Sciatic nerve (tissue), 2 donors: ENCODE measurements around the gene TSPAN11. TPM values are rescaled to one million over a fixed set of nuclear protein-coding genes. Genes with fewer than 3 reads are reported as not detected.
"Not testable (repeated sequence)": the region's sequence is repeated elsewhere in the genome, so short reads cannot be mapped to it uniquely, and the experiment has no call there.

Source experiments
- ATAC-seq: fragments of 200-7000 bp; cut with Tn5 transposase; one replicate; pipeline ENCODE4 v1.9.1; 2020; ENCODE audit warnings: mild to moderate bottlenecking, moderate library complexity
- DNase-seq: peaks from one replicate; pipeline ENCODE4 v3.0.0-alpha.2; 2020; ENCODE audit warnings: low spot score
- intact Hi-C: fragments of 100-400 bp; cut with DNase I; formaldehyde crosslinking; loops from one replicate; pipeline ENCODE4 v1.14.2; 2022
- total RNA-seq: library from RNA; stranded (reverse); fragmentation: NEBNext Ultra II Directional; extraction: Animal tissue kit (Norgen Biotek cat#: 25700); gene quantifications from one replicate; pipeline ENCODE4 v1.2.1, GENCODE V29; 2021
- donor health status: DM: no; HTN: no; CAD: no.
- donor health status: DM: no; HTN: no; CAD: no.

Gene TSPAN11
- 29.7 TPM for total RNA-seq

- intact Hi-C loops = no loop called here
- DNase-seq = peak; percentile 69
- ATAC-seq = peak; percentile 50
These were observed at the start of gene TSPAN11 for GRCh38 chr12:30926243-30927221. TSS of gene TSPAN11 (plus strand) at chr12:30926748. CDS start at chr12:30953992, 27,244 bp downstream.

GRCh38 chr12:30877105-30877875 lies 49.3 kb upstream of the TSPAN11 start:
- intact Hi-C loops = no loop called here
- no peak for ATAC-seq

GRCh38 chr12:30878024-30878423 lies 48.5 kb upstream of the TSPAN11 start:
- intact Hi-C loops = no loop called here
- DNase-seq (no peak), ATAC-seq (no peak)

More at GRCh38 chr12:30877105-30877875, 49.3 kb upstream of the TSPAN11 start:
- no peak for DNase-seq

GRCh38 chr12:30880061-30880460 lies 46.5 kb upstream of the TSPAN11 start:
- DNase-seq = no peak
- ATAC-seq = peak; percentile 76
- intact Hi-C loops = no loop called here

GRCh38 chr12:30880813-30881212 lies 45.7 kb upstream of the TSPAN11 start:
- intact Hi-C loops = no loop called here
- DNase-seq = no peak
- no peak for ATAC-seq

GRCh38 chr12:30882706-30883105 lies 43.8 kb upstream of the TSPAN11 start:
- ATAC-seq = no peak

GRCh38 chr12:30884799-30885198 lies 41.7 kb upstream of the TSPAN11 start:
- intact Hi-C loops = no loop called here
- ATAC-seq (no peak), DNase-seq (no peak)

More at GRCh38 chr12:30882706-30883105, 43.8 kb upstream of the TSPAN11 start:
- intact Hi-C loops = no loop called here
- DNase-seq = no peak

- intact Hi-C loops = no loop called here
- ATAC-seq (no peak), DNase-seq (no peak)
These were observed 41.2 kb upstream of the TSPAN11 start for GRCh38 chr12:30885321-30885720.

- no peak for ATAC-seq
- intact Hi-C loops = no loop called here
- DNase-seq = no peak
These were observed 39.3 kb upstream of the TSPAN11 start for GRCh38 chr12:30887226-30887625.

GRCh38 chr12:30888241-30888640 lies 38.3 kb upstream of the TSPAN11 start:
- DNase-seq = no peak
- no peak for ATAC-seq
- intact Hi-C loops = no loop called here

- intact Hi-C loops, DNase-seq, ATAC-seq: not testable (repeated sequence)
These were observed 32.0 kb upstream of the TSPAN11 start for GRCh38 chr12:30894531-30894930.

GRCh38 chr12:30896461-30896860 lies 30.1 kb upstream of the TSPAN11 start:
- ATAC-seq = peak; percentile 89
- intact Hi-C loops = no loop called here
- no peak for DNase-seq

GRCh38 chr12:30898846-30899245 lies 27.7 kb upstream of the TSPAN11 start:
- ATAC-seq (no peak), DNase-seq (no peak)
- intact Hi-C loops = no loop called here

- intact Hi-C loops = no loop called here
- DNase-seq (no peak), ATAC-seq (no peak)
These were observed 26.2 kb upstream of the TSPAN11 start for GRCh38 chr12:30900351-30900750.

- no peak for DNase-seq
- ATAC-seq = no peak
- intact Hi-C loops = no loop called here
These were observed 24.5 kb upstream of the TSPAN11 start for GRCh38 chr12:30902001-30902400.

- intact Hi-C loops = no loop called here
- DNase-seq (no peak), ATAC-seq (no peak)
These were observed 24.0 kb upstream of the TSPAN11 start for GRCh38 chr12:30902596-30902995.

- DNase-seq (no peak), ATAC-seq (no peak)
- intact Hi-C loops = no loop called here
These were observed 21.0 kb upstream of the TSPAN11 start for GRCh38 chr12:30905463-30906009.

GRCh38 chr12:30908076-30908721 lies 18.3 kb upstream of the TSPAN11 start:
- no peak for DNase-seq
- intact Hi-C loops = no loop called here
- ATAC-seq = peak; percentile 24

- intact Hi-C loops = no loop called here
- DNase-seq (peak; percentile 71), ATAC-seq (peak; percentile 91)
These were observed 17.7 kb upstream of the TSPAN11 start for GRCh38 chr12:30908722-30909348.
